SU-DHL-6 (cell line): ENCODE data around the gene SCAPER.

Source experiments
- H2AFZ ChIP-seq: fragments of 200-600 bp; sonication (generic); 2 replicates; pipeline ENCODE4 v1.6.1; 2014; ENCODE audit warnings: low read depth, mild to moderate bottlenecking, moderate library complexity, mixed read lengths, antibody characterized with exemption, low read length; ENCODE audit not compliant: severe bottlenecking
- H3F3A ChIP-seq: fragments of 200-600 bp; shearing (Covaris generic); 2 replicates; pipeline ENCODE4 v1.6.0; 2016; ENCODE audit warnings: antibody characterized with exemption, mild to moderate bottlenecking; ENCODE audit not compliant: insufficient read depth
- H3K27ac ChIP-seq: fragments of 200-600 bp; sonication (generic); 2 replicates; pipeline ENCODE4 v1.5.1; 2016; ENCODE audit warnings: low read depth, mild to moderate bottlenecking, low read length, moderate library complexity, mixed read lengths
- H3K27me3 ChIP-seq: fragments of 200-600 bp; sonication (generic), shearing (Covaris generic); 2 replicates; pipeline ENCODE4 v1.6.0; 2014; ENCODE audit warnings: mild to moderate bottlenecking, low read length
- H3K36me3 ChIP-seq: fragments of 200-600 bp; sonication (generic); 2 replicates; pipeline ENCODE4 v1.6.1; 2014; ENCODE audit warnings: mild to moderate bottlenecking, low read length, mixed read lengths
- H3K4me2 ChIP-seq: fragments of 300-600, 200-600 bp; shearing (Covaris generic), sonication (generic); 2 replicates; pipeline ENCODE4 v1.6.0; 2014; ENCODE audit warnings: low read length, low read depth, mild to moderate bottlenecking; ENCODE audit not compliant: poor library complexity, severe bottlenecking
- H3K4me3 ChIP-seq: fragments of 200-600 bp; sonication (generic); 2 replicates; pipeline ENCODE4 v1.5.1; 2014; ENCODE audit warnings: antibody characterized with exemption, low read length, mild to moderate bottlenecking, mixed read lengths; ENCODE audit not compliant: insufficient read depth, poor library complexity, severe bottlenecking
- H3K79me2 ChIP-seq: fragments of 200-600 bp; sonication (generic); 2 replicates; pipeline ENCODE4 v1.6.1; 2014; ENCODE audit warnings: mild to moderate bottlenecking, low read length, moderate library complexity; ENCODE audit not compliant: insufficient read depth
- H3K9ac ChIP-seq: fragments of 200-600 bp; sonication (generic); 2 replicates; pipeline ENCODE4 v1.7.0; 2014; ENCODE audit warnings: mild to moderate bottlenecking, low read length
- H3K9me2 ChIP-seq: fragments of 200-600 bp; sonication (generic); replicated peaks from 2 replicates; pipeline ENCODE4 v1.6.1; 2014; ENCODE audit warnings: low read length; ENCODE audit not compliant: insufficient read depth
- H3K9me3 ChIP-seq: fragments of 200-600 bp; sonication (generic); 2 replicates; pipeline ENCODE4 v1.6.1; 2014; ENCODE audit warnings: low read length, mixed read lengths; ENCODE audit not compliant: insufficient read depth
- H4K20me1 ChIP-seq: fragments of 200-600 bp; sonication (generic); 2 replicates; pipeline ENCODE4 v1.6.1; 2014; ENCODE audit warnings: low read depth, mild to moderate bottlenecking, antibody characterized with exemption, low read length, moderate library complexity, mixed read lengths
- CTCF ChIP-seq: fragments of 200-600 bp; sonication (generic); IDR thresholded peaks from one replicate; pipeline ENCODE4 v1.5.1; 2017; ENCODE audit warnings: antibody characterized with exemption, mild to moderate bottlenecking, low read length, moderate library complexity; ENCODE audit not compliant: insufficient read depth, poor library complexity, severe bottlenecking
- EZH2phosphoT487 ChIP-seq: fragments of 200-600 bp; sonication (generic), shearing (Covaris generic); conservative IDR thresholded peaks from 2 replicates; pipeline ENCODE4 v1.6.1; 2018; ENCODE audit warnings: mild to moderate bottlenecking, antibody characterized with exemption, low read length, moderate library complexity, mixed read lengths

The SCAPER gene

GRCh38 chr15:76930831-76931396, 25.8 kb upstream of the SCAPER start:
- Histone ChIP-seq H4K20me1 (no peaks in the 10 kb centered on the region), H2AFZ (peak overlapping the region; percentile 88), H3K4me2 (peak overlapping the region; percentile 82), H3K9me2 (no peaks in the 10 kb centered on the region), H3K9me3 (no peaks in the 10 kb centered on the region), H3K4me3 (peak overlapping the region; percentile 66), H3K27ac (no peak overlapping the region; the same call in 1 of the 2 replicates), H3K79me2 (no peaks in the 10 kb centered on the region), H3K36me3 (no peaks in the 10 kb centered on the region), H3F3A (0 out of 2 replicates have a peak, but pooled peaks cover 6% of the 10 kb centered on the region), H3K9ac (peak overlapping the region; percentile 84), H3K27me3 (no peaks in the 10 kb centered on the region)
- TF ChIP-seq EZH2phosphoT487 (no peak), CTCF (no peak)

GRCh38 chr15:76929011-76929760, 24.0 kb upstream of the SCAPER start:
- Histone ChIP-seq H3K4me3 (no peak overlapping the region), H3K9me3 (no peaks in the 10 kb centered on the region), H2AFZ (no peak overlapping the region), H3K79me2 (no peaks in the 10 kb centered on the region), H3F3A (0 out of 2 replicates have a peak, but pooled peaks cover 6% of the 10 kb centered on the region), H3K27ac (no peak overlapping the region), H3K9ac (no peak overlapping the region), H3K4me2 (no peak overlapping the region), H3K36me3 (no peaks in the 10 kb centered on the region), H4K20me1 (no peaks in the 10 kb centered on the region), H3K9me2 (no peaks in the 10 kb centered on the region), H3K27me3 (no peaks in the 10 kb centered on the region)
- TF ChIP-seq CTCF: no peak
- TF ChIP-seq EZH2phosphoT487: no peak

GRCh38 chr15:76928201-76928600, 23.1 kb upstream of the SCAPER start:
- no peak for TF ChIP-seq EZH2phosphoT487
- no peak for TF ChIP-seq CTCF
- Histone ChIP-seq H3K79me2 (no peaks in the 10 kb centered on the region), H3K4me3 (no peak overlapping the region), H3K4me2 (no peak overlapping the region), H3K9me3 (no peaks in the 10 kb centered on the region), H4K20me1 (no peaks in the 10 kb centered on the region), H3K9ac (no peak overlapping the region), H2AFZ (no peak overlapping the region), H3K27ac (no peak overlapping the region), H3K36me3 (no peaks in the 10 kb centered on the region), H3K9me2 (no peaks in the 10 kb centered on the region), H3K27me3 (no peaks in the 10 kb centered on the region), H3F3A (0 out of 2 replicates have a peak, but pooled peaks cover 6% of the 10 kb centered on the region)
